ENCODE results near the gene GOLGA1. TPM values are rescaled to one million over a fixed set of nuclear protein-coding genes. Genes with fewer than 3 reads are reported as not detected.
A peak's percentile ranks its signal among the peaks of the same experiment; 100 is the strongest.
"Not testable (repeated sequence)": the region's sequence is repeated elsewhere in the genome, so short reads cannot be mapped to it uniquely, and the experiment has no call there.

Gene GOLGA1
- total RNA-seq, 3 donors from 2014 or later, result 23.6 to 37.1 (median 31.2) TPM

DNA sequence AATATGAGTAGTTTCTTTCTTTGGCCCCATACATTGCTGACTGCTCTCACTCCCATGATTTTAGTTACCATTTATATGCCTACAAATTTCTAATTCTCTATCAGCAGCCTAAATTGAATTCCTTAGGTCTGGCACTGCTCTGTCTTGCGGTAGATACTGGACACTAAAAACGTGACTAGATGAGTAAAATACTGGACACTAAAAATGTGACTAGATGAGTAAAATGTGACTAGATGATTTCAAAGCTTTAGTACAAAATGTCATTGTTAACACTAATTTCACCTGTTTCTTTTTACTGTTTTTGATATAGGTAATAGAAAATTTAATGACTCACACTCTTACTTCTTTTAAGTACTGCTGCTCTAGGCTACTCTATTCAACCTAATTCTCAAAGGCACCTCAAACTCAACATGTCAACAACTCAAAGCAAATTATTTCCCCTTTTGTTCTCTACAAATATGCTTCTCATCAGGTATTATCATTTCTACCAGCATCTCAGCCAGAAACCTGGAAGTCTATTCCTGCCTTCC, 31.4 kb upstream of the GOLGA1 start:
- ATAC-seq (no peak), DNase-seq (no peak)
- TF ChIP-seq, protein P1, sequence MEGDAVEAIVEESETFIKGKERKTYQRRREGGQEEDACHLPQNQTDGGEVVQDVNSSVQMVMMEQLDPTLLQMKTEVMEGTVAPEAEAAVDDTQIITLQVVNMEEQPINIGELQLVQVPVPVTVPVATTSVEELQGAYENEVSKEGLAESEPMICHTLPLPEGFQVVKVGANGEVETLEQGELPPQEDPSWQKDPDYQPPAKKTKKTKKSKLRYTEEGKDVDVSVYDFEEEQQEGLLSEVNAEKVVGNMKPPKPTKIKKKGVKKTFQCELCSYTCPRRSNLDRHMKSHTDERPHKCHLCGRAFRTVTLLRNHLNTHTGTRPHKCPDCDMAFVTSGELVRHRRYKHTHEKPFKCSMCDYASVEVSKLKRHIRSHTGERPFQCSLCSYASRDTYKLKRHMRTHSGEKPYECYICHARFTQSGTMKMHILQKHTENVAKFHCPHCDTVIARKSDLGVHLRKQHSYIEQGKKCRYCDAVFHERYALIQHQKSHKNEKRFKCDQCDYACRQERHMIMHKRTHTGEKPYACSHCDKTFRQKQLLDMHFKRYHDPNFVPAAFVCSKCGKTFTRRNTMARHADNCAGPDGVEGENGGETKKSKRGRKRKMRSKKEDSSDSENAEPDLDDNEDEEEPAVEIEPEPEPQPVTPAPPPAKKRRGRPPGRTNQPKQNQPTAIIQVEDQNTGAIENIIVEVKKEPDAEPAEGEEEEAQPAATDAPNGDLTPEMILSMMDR (IDR thresholded peaks at IDR 0.05), result no peak
- no peak overlapping the region for H3K4me3 ChIP-seq
- intact Hi-C loops (cut with DNase I, micrococcal nuclease), result no loop called here
- no peaks in the 10 kb centered on the region for H3K36me3 ChIP-seq (ENCODE audit: low read depth)
- H3K4me1 ChIP-seq (ENCODE audit: low read depth), result no peaks in the 10 kb centered on the region
- H3K9me3 ChIP-seq, result no peaks in the 10 kb centered on the region

GRCh38 chr9:124969401-124969800, 28.5 kb upstream of the GOLGA1 start:
- no peaks in the 10 kb centered on the region for H3K36me3 ChIP-seq (ENCODE audit: low read depth)
- DNase-seq, result no peak
- TF ChIP-seq, protein P1 (IDR thresholded peaks at IDR 0.05), result no peak
- H3K9me3 ChIP-seq, result no peaks in the 10 kb centered on the region
- no peaks in the 10 kb centered on the region for H3K4me1 ChIP-seq (ENCODE audit: low read depth)
- ATAC-seq, result no peak
- intact Hi-C loops (cut with DNase I, micrococcal nuclease), result no loop called here
- no peak overlapping the region for H3K4me3 ChIP-seq

DNA sequence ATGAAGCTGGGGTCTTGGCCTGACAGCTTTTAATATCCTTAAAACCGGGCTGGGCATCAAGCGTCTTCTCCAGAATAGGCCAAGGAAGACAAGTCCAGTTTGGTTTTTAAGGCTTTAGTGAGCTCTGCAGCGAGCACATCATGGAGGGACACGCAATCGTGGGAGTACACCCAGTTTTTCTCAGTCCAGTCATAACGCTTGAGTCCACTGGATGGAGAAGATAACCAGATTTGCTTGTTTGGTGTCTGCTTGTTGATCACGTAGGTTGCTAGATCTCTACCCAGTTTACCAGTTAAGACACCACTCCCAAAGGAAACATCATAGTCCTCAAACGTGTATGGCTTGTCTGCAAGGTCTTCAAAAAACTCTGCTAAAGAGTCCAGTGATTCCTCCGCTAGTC, 27.4 kb upstream of the GOLGA1 start:
- Histone ChIP-seq H3K9me3 (no peaks in the 10 kb centered on the region), H3K4me1 (ENCODE audit: low read depth) (no peaks in the 10 kb centered on the region), H3K4me3 (no peak overlapping the region), H3K36me3 (ENCODE audit: low read depth) (no peaks in the 10 kb centered on the region)
- intact Hi-C loops (cut with DNase I, micrococcal nuclease), result no loop called here
- TF ChIP-seq, protein P1 (IDR thresholded peaks at IDR 0.05), result no peak
- no peak for DNase-seq
- no peak for ATAC-seq

GRCh38 chr9:124965775-124966568, 25.1 kb upstream of the GOLGA1 start:
- ATAC-seq, result peak; percentile 68
- intact Hi-C loops (cut with DNase I, micrococcal nuclease); H3K4me3 ChIP-seq: not testable (repeated sequence)

GRCh38 chr9:124964604-124965003, 23.7 kb upstream of the GOLGA1 start:
- TF ChIP-seq, protein P1 (IDR thresholded peaks at IDR 0.05), result no peak
- ATAC-seq (no peak), DNase-seq (no peak)
- no peak overlapping the region for H3K4me3 ChIP-seq
- H3K36me3 ChIP-seq (ENCODE audit: low read depth), result no peaks in the 10 kb centered on the region
- intact Hi-C loops (cut with DNase I, micrococcal nuclease), result no loop called here
- H3K4me1 ChIP-seq (ENCODE audit: low read depth), result no peaks in the 10 kb centered on the region
- no peaks in the 10 kb centered on the region for H3K9me3 ChIP-seq

More at GRCh38 chr9:124965775-124966568, 25.1 kb upstream of the GOLGA1 start:
- not testable (repeated sequence) for DNase-seq; H3K36me3 ChIP-seq (ENCODE audit: low read depth); H3K9me3 ChIP-seq; H3K4me1 ChIP-seq (ENCODE audit: low read depth)

- TF ChIP-seq, protein P1 (IDR thresholded peaks at IDR 0.05), result no peak
- Histone ChIP-seq H3K36me3 (ENCODE audit: low read depth) (no peaks in the 10 kb centered on the region), H3K4me1 (ENCODE audit: low read depth) (no peaks in the 10 kb centered on the region), H3K9me3 (no peaks in the 10 kb centered on the region), H3K4me3 (no peak overlapping the region)
- no peak for DNase-seq
- ATAC-seq, result no peak
- intact Hi-C loops (cut with DNase I, micrococcal nuclease), result no loop called here
Measured at GRCh38 chr9:124964056-124964455, 23.2 kb upstream of the GOLGA1 start.

All from mucosa of descending colon (tissue), 3 donors.